HEK293 (cell line): Measurements from ENCODE around the gene CDH12.

ENCODE experiments used
- CTCF ChIA-PET: fragments of 350-600 bp; formaldehyde crosslinking; extraction: SDS; loops from one replicate; lab custom pipeline; 2021; ENCODE audit warnings: antibody characterized with exemption; lab: Yijun Ruan, JAX
- POLR2A ChIA-PET: fragments of 300-600 bp; formaldehyde crosslinking; extraction: SDS; loops from one replicate; lab custom pipeline; 2020; ENCODE audit warnings: antibody characterized with exemption, inconsistent platforms; lab: Yijun Ruan, JAX
- H3K27ac ChIP-seq: fragments of 200-500 bp; sonication (Bioruptor generic); 2 replicates; pipeline ENCODE4 v1.5.1; 2014; ENCODE audit warnings: low read depth, low read length, control low read depth, inconsistent platforms; ENCODE audit errors: extremely low read depth
- H3K36me3 ChIP-seq, 2 experiments: fragments of 200-500 bp in 1 of 2; sonication (Bioruptor generic) in 1 of 2; 1 replicate in 1 of 2; 2 replicates in 1 of 2; pipeline ENCODE4 v1.5.1; 2014 to 2017; ENCODE audit warnings: inconsistent platforms in 2 of 2, low read length in 2 of 2; ENCODE audit not compliant: control insufficient read depth in 2 of 2, insufficient read depth in 1 of 2
- H3K4me1 ChIP-seq: fragments of 200-500 bp; sonication (Bioruptor generic); 2 replicates; pipeline ENCODE4 v1.5.1; 2014; ENCODE audit warnings: mild to moderate bottlenecking, low read length, inconsistent platforms; ENCODE audit not compliant: control insufficient read depth, insufficient read depth
- H3K4me3 ChIP-seq: 2 replicates; pipeline ENCODE4 v1.5.1; 2011; ENCODE audit warnings: low read depth, mild to moderate bottlenecking, control low read depth, low read length, moderate library complexity
- H3K9me3 ChIP-seq: fragments of 200-500 bp; sonication (Bioruptor generic); 2 replicates; pipeline ENCODE4 v1.5.1; 2014; ENCODE audit warnings: low read depth, low read length, inconsistent platforms; ENCODE audit not compliant: control insufficient read depth, insufficient read depth
- BCL11A ChIP-seq: fragments of 450-650 bp; formaldehyde crosslinking; IDR thresholded peaks from 2 replicates; pipeline ENCODE4 v1.5.1; 2016; ENCODE audit warnings: low read depth, missing biosample characterization, missing genetic modification characterization
- HOXA7 ChIP-seq: sonication (generic); formaldehyde crosslinking; IDR thresholded peaks from 2 replicates; pipeline ENCODE4 v1.8.1; 2022; ENCODE audit warnings: missing genetic modification reagents, borderline replicate concordance
- OSR2 ChIP-seq: fragments of 450-650 bp; formaldehyde crosslinking; IDR thresholded peaks from 2 replicates; pipeline ENCODE4 v1.5.1; 2016; ENCODE audit warnings: missing biosample characterization, missing genetic modification characterization
- ZBTB48 ChIP-seq: fragments of 450-650 bp; formaldehyde crosslinking; IDR thresholded peaks from 2 replicates; pipeline ENCODE4 v1.5.1; 2016; ENCODE audit warnings: missing biosample characterization, missing genetic modification characterization
- ZNF10 ChIP-seq: fragments of 450-650 bp; formaldehyde crosslinking; IDR thresholded peaks from 2 replicates; pipeline ENCODE4 v1.5.1; 2017; ENCODE audit warnings: missing biosample characterization, missing genetic modification characterization
- ZNF132 ChIP-seq: fragments of 450-650 bp; formaldehyde crosslinking; IDR thresholded peaks from 2 replicates; pipeline ENCODE4 v1.5.1; 2017; ENCODE audit warnings: missing biosample characterization, missing genetic modification characterization, borderline replicate concordance
- ZNF350 ChIP-seq: fragments of 450-650 bp; formaldehyde crosslinking; IDR thresholded peaks from 2 replicates; pipeline ENCODE4 v1.5.0; 2017; ENCODE audit warnings: missing biosample characterization, mild to moderate bottlenecking, missing genetic modification characterization
- ZNF571 ChIP-seq: fragments of 450-650 bp; formaldehyde crosslinking; IDR thresholded peaks from 2 replicates; pipeline ENCODE4 v1.5.0; 2017; ENCODE audit warnings: missing biosample characterization, missing genetic modification characterization
- ZNF626 ChIP-seq: fragments of 450-650 bp; sonication (Bioruptor Pico); formaldehyde crosslinking; IDR thresholded peaks from 2 replicates; pipeline ENCODE4 v1.5.1; 2018; ENCODE audit warnings: missing biosample characterization, missing genetic modification characterization, inconsistent platforms
- ZNF837 ChIP-seq: fragments of 450-650 bp; formaldehyde crosslinking; IDR thresholded peaks from 2 replicates; pipeline ENCODE4 v1.5.1; 2016; ENCODE audit warnings: missing biosample characterization, missing genetic modification characterization
- ZSCAN30 ChIP-seq: fragments of 450-650 bp; IDR thresholded peaks from 2 replicates; pipeline ENCODE4 v1.5.1; 2018; ENCODE audit warnings: missing biosample characterization, mild to moderate bottlenecking, missing genetic modification characterization, moderate library complexity
- TF ChIP-seq, protein P1 (sequence below): fragments of 450-650 bp; formaldehyde crosslinking; IDR thresholded peaks from 2 replicates; pipeline ENCODE4 v1.5.1; 2016; ENCODE audit warnings: missing biosample characterization, missing genetic modification characterization
- TF ChIP-seq, protein P2 (sequence below): fragments of 450-650 bp; formaldehyde crosslinking; IDR thresholded peaks from 2 replicates; pipeline ENCODE4 v1.5.1; 2016; ENCODE audit warnings: missing biosample characterization, missing genetic modification characterization
- TF ChIP-seq, protein P3 (sequence below): fragments of 450-650 bp; formaldehyde crosslinking; conservative IDR thresholded peaks from 2 replicates; pipeline ENCODE4 v1.5.1; 2016; ENCODE audit warnings: low read depth, missing biosample characterization, missing genetic modification characterization
- TF ChIP-seq, protein P4 (sequence below): fragments of 450-650 bp; formaldehyde crosslinking; IDR thresholded peaks from 2 replicates; pipeline ENCODE4 v1.5.1; 2016; ENCODE audit warnings: missing biosample characterization, missing genetic modification characterization
- TF ChIP-seq, protein P5 (sequence below): fragments of 450-650 bp; formaldehyde crosslinking; IDR thresholded peaks from 2 replicates; pipeline ENCODE4 v1.5.1; 2016; ENCODE audit warnings: missing biosample characterization, missing genetic modification characterization, borderline replicate concordance

CDH12 gene

DNA sequence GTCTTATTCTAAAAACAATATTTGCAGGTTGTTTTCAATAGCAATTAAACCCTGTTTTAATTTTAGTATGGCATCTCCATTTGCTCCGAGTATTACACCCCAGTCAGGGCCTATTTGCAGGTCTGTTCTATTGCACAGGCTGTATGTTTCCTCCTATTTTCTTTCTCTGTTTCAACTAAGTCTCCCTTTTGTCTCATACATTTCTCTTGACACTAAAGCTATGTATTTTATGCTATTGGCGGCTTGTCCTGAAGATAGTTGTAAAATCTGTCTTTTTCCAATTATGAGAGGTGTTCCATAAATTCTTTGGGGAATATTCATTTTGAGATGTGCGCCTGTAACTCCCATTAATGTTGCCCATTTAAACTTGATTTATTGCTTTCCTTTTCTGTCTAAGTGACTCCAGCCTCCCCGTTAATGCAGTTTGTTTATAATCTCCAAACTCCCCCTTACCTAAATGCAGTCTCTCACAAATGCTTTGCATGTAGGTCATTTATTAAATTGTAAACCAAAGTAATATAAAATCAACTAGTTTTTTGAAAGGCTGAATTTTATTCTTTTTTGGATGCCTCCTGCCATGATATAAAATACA lies 262.4 kb downstream of the CDH12 start:
- no peaks in the 10 kb centered on the region for H3K9me3 ChIP-seq
- TF ChIP-seq ZBTB48 (tag by site-specific recombination), result no peak
- no peak for TF ChIP-seq HOXA7 (CRISPR knock-in tag)
- TF ChIP-seq BCL11A (tag by site-specific recombination), result no peak
- TF ChIP-seq, protein P1, sequence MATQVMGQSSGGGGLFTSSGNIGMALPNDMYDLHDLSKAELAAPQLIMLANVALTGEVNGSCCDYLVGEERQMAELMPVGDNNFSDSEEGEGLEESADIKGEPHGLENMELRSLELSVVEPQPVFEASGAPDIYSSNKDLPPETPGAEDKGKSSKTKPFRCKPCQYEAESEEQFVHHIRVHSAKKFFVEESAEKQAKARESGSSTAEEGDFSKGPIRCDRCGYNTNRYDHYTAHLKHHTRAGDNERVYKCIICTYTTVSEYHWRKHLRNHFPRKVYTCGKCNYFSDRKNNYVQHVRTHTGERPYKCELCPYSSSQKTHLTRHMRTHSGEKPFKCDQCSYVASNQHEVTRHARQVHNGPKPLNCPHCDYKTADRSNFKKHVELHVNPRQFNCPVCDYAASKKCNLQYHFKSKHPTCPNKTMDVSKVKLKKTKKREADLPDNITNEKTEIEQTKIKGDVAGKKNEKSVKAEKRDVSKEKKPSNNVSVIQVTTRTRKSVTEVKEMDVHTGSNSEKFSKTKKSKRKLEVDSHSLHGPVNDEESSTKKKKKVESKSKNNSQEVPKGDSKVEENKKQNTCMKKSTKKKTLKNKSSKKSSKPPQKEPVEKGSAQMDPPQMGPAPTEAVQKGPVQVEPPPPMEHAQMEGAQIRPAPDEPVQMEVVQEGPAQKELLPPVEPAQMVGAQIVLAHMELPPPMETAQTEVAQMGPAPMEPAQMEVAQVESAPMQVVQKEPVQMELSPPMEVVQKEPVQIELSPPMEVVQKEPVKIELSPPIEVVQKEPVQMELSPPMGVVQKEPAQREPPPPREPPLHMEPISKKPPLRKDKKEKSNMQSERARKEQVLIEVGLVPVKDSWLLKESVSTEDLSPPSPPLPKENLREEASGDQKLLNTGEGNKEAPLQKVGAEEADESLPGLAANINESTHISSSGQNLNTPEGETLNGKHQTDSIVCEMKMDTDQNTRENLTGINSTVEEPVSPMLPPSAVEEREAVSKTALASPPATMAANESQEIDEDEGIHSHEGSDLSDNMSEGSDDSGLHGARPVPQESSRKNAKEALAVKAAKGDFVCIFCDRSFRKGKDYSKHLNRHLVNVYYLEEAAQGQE (tag by site-specific recombination), result no peak
- no peak for TF ChIP-seq ZNF350
- no peak for TF ChIP-seq ZNF626 (tag by site-specific recombination)
- TF ChIP-seq, protein P2, sequence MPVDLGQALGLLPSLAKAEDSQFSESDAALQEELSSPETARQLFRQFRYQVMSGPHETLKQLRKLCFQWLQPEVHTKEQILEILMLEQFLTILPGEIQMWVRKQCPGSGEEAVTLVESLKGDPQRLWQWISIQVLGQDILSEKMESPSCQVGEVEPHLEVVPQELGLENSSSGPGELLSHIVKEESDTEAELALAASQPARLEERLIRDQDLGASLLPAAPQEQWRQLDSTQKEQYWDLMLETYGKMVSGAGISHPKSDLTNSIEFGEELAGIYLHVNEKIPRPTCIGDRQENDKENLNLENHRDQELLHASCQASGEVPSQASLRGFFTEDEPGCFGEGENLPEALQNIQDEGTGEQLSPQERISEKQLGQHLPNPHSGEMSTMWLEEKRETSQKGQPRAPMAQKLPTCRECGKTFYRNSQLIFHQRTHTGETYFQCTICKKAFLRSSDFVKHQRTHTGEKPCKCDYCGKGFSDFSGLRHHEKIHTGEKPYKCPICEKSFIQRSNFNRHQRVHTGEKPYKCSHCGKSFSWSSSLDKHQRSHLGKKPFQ (tag by site-specific recombination), result no peak
- no peak for TF ChIP-seq ZNF837 (tag by site-specific recombination)
- no peak for TF ChIP-seq ZNF10
- TF ChIP-seq, protein P3, sequence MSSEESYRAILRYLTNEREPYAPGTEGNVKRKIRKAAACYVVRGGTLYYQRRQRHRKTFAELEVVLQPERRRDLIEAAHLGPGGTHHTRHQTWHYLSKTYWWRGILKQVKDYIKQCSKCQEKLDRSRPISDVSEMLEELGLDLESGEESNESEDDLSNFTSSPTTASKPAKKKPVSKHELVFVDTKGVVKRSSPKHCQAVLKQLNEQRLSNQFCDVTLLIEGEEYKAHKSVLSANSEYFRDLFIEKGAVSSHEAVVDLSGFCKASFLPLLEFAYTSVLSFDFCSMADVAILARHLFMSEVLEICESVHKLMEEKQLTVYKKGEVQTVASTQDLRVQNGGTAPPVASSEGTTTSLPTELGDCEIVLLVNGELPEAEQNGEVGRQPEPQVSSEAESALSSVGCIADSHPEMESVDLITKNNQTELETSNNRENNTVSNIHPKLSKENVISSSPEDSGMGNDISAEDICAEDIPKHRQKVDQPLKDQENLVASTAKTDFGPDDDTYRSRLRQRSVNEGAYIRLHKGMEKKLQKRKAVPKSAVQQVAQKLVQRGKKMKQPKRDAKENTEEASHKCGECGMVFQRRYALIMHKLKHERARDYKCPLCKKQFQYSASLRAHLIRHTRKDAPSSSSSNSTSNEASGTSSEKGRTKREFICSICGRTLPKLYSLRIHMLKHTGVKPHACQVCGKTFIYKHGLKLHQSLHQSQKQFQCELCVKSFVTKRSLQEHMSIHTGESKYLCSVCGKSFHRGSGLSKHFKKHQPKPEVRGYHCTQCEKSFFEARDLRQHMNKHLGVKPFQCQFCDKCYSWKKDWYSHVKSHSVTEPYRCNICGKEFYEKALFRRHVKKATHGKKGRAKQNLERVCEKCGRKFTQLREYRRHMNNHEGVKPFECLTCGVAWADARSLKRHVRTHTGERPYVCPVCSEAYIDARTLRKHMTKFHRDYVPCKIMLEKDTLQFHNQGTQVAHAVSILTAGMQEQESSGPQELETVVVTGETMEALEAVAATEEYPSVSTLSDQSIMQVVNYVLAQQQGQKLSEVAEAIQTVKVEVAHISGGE, result no peak
- TF ChIP-seq ZNF132 (tag by site-specific recombination), result no peak
- TF ChIP-seq, all 188 proteins: peak for 0
- Histone ChIP-seq H3K4me3 (no peak overlapping the region), H3K27ac (no peak overlapping the region), H3K4me1 (no peaks in the 10 kb centered on the region), H3K36me3 (no peaks in the 10 kb centered on the region)
- ChIA-PET POLR2A (no interaction called here), CTCF (no interaction called here)

DNA sequence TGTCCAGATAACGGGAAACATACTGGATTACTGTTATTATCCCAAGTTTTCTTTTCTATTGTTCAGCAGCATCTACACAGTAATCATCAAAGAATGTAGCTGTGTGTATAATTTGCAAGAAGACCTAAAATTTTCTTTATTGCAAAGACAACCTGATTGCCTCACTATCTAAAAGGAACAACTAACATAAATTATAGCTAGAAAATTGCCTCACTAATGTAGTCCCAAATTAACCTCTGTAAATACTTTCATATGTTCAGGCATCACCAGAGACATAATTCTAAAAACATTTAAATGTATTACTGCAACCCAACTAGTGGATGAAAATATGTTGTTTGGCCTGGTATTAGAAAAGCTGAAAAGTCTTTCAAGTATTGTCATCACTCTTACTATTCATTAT lies 275.4 kb downstream of the CDH12 start:
- H3K27ac ChIP-seq, result no peak overlapping the region
- ChIA-PET CTCF (no interaction called here), POLR2A (no interaction called here)
- H3K4me3 ChIP-seq, result no peak overlapping the region
- TF ChIP-seq, protein P4, sequence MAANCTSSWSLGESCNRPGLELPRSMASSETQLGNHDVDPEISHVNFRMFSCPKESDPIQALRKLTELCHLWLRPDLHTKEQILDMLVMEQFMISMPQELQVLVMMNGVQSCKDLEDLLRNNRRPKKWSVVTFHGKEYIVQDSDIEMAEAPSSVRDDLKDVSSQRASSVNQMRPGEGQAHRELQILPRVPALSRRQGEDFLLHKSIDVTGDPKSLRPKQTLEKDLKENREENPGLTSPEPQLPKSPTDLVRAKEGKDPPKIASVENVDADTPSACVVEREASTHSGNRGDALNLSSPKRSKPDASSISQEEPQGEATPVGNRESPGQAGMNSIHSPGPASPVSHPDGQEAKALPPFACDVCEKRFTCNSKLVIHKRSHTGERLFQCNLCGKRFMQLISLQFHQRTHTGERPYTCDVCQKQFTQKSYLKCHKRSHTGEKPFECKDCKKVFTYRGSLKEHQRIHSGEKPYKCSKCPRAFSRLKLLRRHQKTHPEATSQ (tag by site-specific recombination), result no peak
- TF ChIP-seq ZNF571 (tag by site-specific recombination), result no peak
- no peak for TF ChIP-seq ZSCAN30
- TF ChIP-seq, protein P5, sequence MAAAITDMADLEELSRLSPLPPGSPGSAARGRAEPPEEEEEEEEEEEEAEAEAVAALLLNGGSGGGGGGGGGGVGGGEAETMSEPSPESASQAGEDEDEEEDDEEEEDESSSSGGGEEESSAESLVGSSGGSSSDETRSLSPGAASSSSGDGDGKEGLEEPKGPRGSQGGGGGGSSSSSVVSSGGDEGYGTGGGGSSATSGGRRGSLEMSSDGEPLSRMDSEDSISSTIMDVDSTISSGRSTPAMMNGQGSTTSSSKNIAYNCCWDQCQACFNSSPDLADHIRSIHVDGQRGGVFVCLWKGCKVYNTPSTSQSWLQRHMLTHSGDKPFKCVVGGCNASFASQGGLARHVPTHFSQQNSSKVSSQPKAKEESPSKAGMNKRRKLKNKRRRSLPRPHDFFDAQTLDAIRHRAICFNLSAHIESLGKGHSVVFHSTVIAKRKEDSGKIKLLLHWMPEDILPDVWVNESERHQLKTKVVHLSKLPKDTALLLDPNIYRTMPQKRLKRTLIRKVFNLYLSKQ, result no peak
- no peak for TF ChIP-seq OSR2 (tag by site-specific recombination)
- H3K9me3 ChIP-seq, result no peaks in the 10 kb centered on the region
- no peaks in the 10 kb centered on the region for H3K36me3 ChIP-seq
- H3K4me1 ChIP-seq, result no peaks in the 10 kb centered on the region
